Fibroblast of lung (primary cell): ENCODE measurements around the gene NLGN1. TPM values are rescaled to one million over a fixed set of nuclear protein-coding genes. Genes with fewer than 3 reads are reported as not detected.

Experiments
- DNase-seq, 2 donors: peaks; one replicate each; pipeline versions ENCODE4 v3.0.0 to v3.0.0-alpha.2; 2010; ENCODE audit warnings: low read depth in 2 of 2
- H2AFZ ChIP-seq: 2 replicates; pipeline ENCODE4 v1.5.1; 2012; ENCODE audit warnings: low read length, control low read depth, inconsistent platforms
- H3K27ac ChIP-seq: 2 replicates; pipeline ENCODE4 v1.5.1; 2011; ENCODE audit warnings: low read length, control low read depth; ENCODE audit not compliant: insufficient read depth
- H3K27me3 ChIP-seq: 2 replicates; pipeline ENCODE4 v1.5.1; 2011; ENCODE audit warnings: mild to moderate bottlenecking, low read length; ENCODE audit not compliant: control insufficient read depth, insufficient read depth
- H3K36me3 ChIP-seq: 2 replicates; pipeline ENCODE4 v1.5.1; 2011; ENCODE audit warnings: low read length; ENCODE audit not compliant: control insufficient read depth, insufficient read depth
- H3K4me1 ChIP-seq: 2 replicates; pipeline ENCODE4 v1.5.1; 2011; ENCODE audit warnings: low read length; ENCODE audit not compliant: control insufficient read depth, insufficient read depth; ENCODE audit errors: extremely low read depth
- H3K4me2 ChIP-seq: 2 replicates; pipeline ENCODE4 v1.5.1; 2011; ENCODE audit warnings: low read length, control low read depth; ENCODE audit not compliant: insufficient read depth; ENCODE audit errors: extremely low read depth
- H3K4me3 ChIP-seq, 4 experiments: fragments of 200-600 bp in 1 of 4; sonication (generic) in 1 of 4; replicated peaks in 1 of 4; 2 replicates each; pipeline ENCODE4 v1.5.1; 2011 to 2016; ENCODE audit warnings: low read length in 4 of 4, low read depth in 3 of 4, mild to moderate bottlenecking in 3 of 4, control low read depth in 2 of 4, inconsistent platforms in 1 of 4, mixed read lengths in 1 of 4; ENCODE audit not compliant: insufficient read depth in 1 of 4; ENCODE audit errors: control extremely low read depth in 1 of 4
- H3K79me2 ChIP-seq: 2 replicates; pipeline ENCODE4 v1.5.1; 2012; ENCODE audit warnings: mild to moderate bottlenecking, low read length, inconsistent platforms; ENCODE audit not compliant: control insufficient read depth, insufficient read depth
- H3K9ac ChIP-seq: 2 replicates; pipeline ENCODE4 v1.5.1; 2011; ENCODE audit warnings: mild to moderate bottlenecking, low read length, control low read depth; ENCODE audit not compliant: insufficient read depth
- H3K9me3 ChIP-seq: 2 replicates; pipeline ENCODE4 v1.5.1; 2012; ENCODE audit warnings: low read depth, low read length; ENCODE audit not compliant: control insufficient read depth, insufficient read depth
- H4K20me1 ChIP-seq: 2 replicates; pipeline ENCODE4 v1.5.1; 2011; ENCODE audit warnings: low read length; ENCODE audit not compliant: control insufficient read depth, insufficient read depth; ENCODE audit errors: extremely low read depth
- CTCF ChIP-seq, 2 donors: IDR thresholded peaks in 1 of 2; conservative IDR thresholded peaks in 1 of 2; 1 replicate in 1 of 2; 2 replicates in 1 of 2; pipeline ENCODE4 v1.5.1; 2011 to 2012; ENCODE audit warnings: low read length in 2 of 2, control low read depth in 1 of 2, inconsistent platforms in 1 of 2, low read depth in 1 of 2, mild to moderate bottlenecking in 1 of 2
- EZH2 ChIP-seq: IDR thresholded peaks from 2 replicates; pipeline ENCODE4 v1.5.1; 2012; ENCODE audit warnings: low read length, control low read depth, mild to moderate bottlenecking; ENCODE audit errors: missing control alignments
- polyA plus RNA-seq, 2 donors: library from polyadenylated mRNA; depleted of rRNA in 1 of 2; stranded (reverse) in 1 of 2; unstranded in 1 of 2; fragments of >200 nt; gene quantifications; 2 replicates each; pipeline ENCODE4 v1.2.1, GENCODE V29; 2011 to 2012; ENCODE audit warnings: missing spikeins in 1 of 2
- total RNA-seq: library from RNA; depleted of rRNA; stranded (reverse); fragments of >200 nt; gene quantifications from 2 replicates; pipeline ENCODE4 v1.2.1, GENCODE V29; 2014

The NLGN1 gene
- total and polyA plus RNA-seq, 2 donors (not counting 1 experiment from before 2014, with no cell fraction given), result 0.61 to 2.1 TPM

DNA sequence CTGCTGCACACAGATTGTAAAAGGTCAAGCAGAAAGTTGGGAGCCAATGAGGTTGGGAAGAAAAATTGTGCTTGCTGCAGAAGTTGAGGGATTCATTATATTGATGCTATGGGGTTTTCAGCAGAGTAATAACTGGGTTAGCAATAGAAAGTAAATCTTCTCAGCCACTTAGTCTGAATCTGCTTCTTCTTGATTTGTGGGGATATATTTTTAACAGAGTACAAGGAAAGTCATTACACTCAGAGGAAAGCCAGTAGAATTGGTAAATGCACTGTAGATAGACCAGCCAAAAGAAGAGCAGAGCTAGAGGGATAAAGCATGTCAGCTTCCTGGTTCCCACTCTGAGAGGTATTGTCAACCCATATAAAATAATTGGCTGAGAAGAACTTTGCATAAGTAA, 663.6 kb downstream of the NLGN1 start:
- Histone ChIP-seq H3K4me3 (no peak overlapping the region), H3K4me2 (no peak overlapping the region), H3K4me1 (no peaks in the 10 kb centered on the region), H3K36me3 (no peaks in the 10 kb centered on the region), H3K9me3 (no peaks in the 10 kb centered on the region), H3K27me3 (no peaks in the 10 kb centered on the region), H4K20me1 (no peaks in the 10 kb centered on the region), H2AFZ (no peak overlapping the region), H3K9ac (no peak overlapping the region), H3K27ac (no peak overlapping the region), H3K79me2 (no peaks in the 10 kb centered on the region)
- DNase-seq, result no peak
- TF ChIP-seq CTCF (conservative IDR thresholded peaks at IDR 0.05 in 1 of 2, IDR thresholded peaks at IDR 0.05 in 1 of 2; ENCODE audit: low read depth in 1 of 2, low read length in 2 of 2) (no peak), EZH2 (no peak)

- TF ChIP-seq EZH2, result no peak
- TF ChIP-seq CTCF (conservative IDR thresholded peaks at IDR 0.05 in 1 of 2, IDR thresholded peaks at IDR 0.05 in 1 of 2; ENCODE audit: low read depth in 1 of 2, low read length in 2 of 2), result no peak
- Histone ChIP-seq H3K4me2 (no peak overlapping the region), H3K4me1 (no peaks in the 10 kb centered on the region), H3K27ac (no peak overlapping the region), H3K79me2 (no peaks in the 10 kb centered on the region), H4K20me1 (no peaks in the 10 kb centered on the region), H2AFZ (no peak overlapping the region), H3K27me3 (no peaks in the 10 kb centered on the region), H3K9ac (no peak overlapping the region), H3K4me3 (no peak overlapping the region), H3K36me3 (no peaks in the 10 kb centered on the region), H3K9me3 (no peaks in the 10 kb centered on the region)
- DNase-seq, result no peak
These were observed 664.2 kb downstream of the NLGN1 start for GRCh38 chr3:174061731-174062130.

DNA sequence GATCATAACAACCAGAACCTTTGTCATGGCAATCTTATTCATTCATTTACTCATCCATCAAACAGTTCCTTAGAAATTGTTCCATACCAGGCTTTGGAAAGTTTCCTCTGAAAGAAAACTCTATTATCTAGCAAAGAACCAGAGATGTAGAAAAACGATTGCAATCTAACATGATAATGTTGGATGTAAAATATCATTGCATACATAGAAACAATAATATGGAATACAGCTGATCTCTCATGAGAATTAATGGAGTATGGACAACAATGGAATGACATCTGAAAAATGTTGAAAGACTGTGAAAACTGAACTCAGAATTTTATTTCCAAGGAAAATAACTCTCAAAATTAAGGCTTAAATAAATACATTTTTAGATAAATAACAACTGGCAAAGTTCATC, 665.4 kb downstream of the NLGN1 start:
- Histone ChIP-seq H3K4me2 (no peak overlapping the region), H3K4me1 (no peaks in the 10 kb centered on the region), H3K36me3 (no peaks in the 10 kb centered on the region), H3K9me3 (no peaks in the 10 kb centered on the region), H3K9ac (no peak overlapping the region), H2AFZ (no peak overlapping the region), H3K27me3 (no peaks in the 10 kb centered on the region), H4K20me1 (no peaks in the 10 kb centered on the region), H3K27ac (no peak overlapping the region), H3K79me2 (no peaks in the 10 kb centered on the region), H3K4me3 (no peak overlapping the region)
- peak in 1 of 2 donors; percentile 12 for DNase-seq
- TF ChIP-seq EZH2, result no peak
- no peak for TF ChIP-seq CTCF (conservative IDR thresholded peaks at IDR 0.05 in 1 of 2, IDR thresholded peaks at IDR 0.05 in 1 of 2; ENCODE audit: low read depth in 1 of 2, low read length in 2 of 2)
